Keratinocyte (primary cell): ENCODE measurements around the gene KCNH6. TPM values are rescaled to one million over a fixed set of nuclear protein-coding genes. Genes with fewer than 3 reads are reported as not detected.

Source experiments
- DNase-seq: peaks from one replicate; pipeline ENCODE4 v3.0.0-alpha.2; 2011; ENCODE audit warnings: low read depth, missing footprints, low spot score
- FAIRE-seq: peaks from 2 replicates; lab custom pipeline; 2011; peaks lifted over from hg19 to GRCh38; lab: Jason Lieb, UNC
- H2AFZ ChIP-seq: 2 replicates; pipeline ENCODE4 v1.6.0; 2012; ENCODE audit warnings: low read length, control low read depth, inconsistent platforms; ENCODE audit not compliant: control insufficient read depth
- H3K27ac ChIP-seq: 2 replicates; pipeline ENCODE4 v1.5.1; 2011; ENCODE audit warnings: low read length; ENCODE audit not compliant: control insufficient read depth, insufficient read depth
- H3K27me3 ChIP-seq: 3 replicates; pipeline ENCODE4 v1.6.0; 2011; ENCODE audit warnings: low read length; ENCODE audit not compliant: control insufficient read depth, insufficient read depth; ENCODE audit errors: extremely low read depth
- H3K36me3 ChIP-seq, 2 experiments: 2 replicates in 1 of 2; 3 replicates in 1 of 2; pipeline ENCODE4 v1.5.1; 2011; ENCODE audit warnings: low read length in 2 of 2, mild to moderate bottlenecking in 1 of 2; ENCODE audit not compliant: control insufficient read depth in 2 of 2, insufficient read depth in 2 of 2; ENCODE audit errors: extremely low read depth in 1 of 2
- H3K4me1 ChIP-seq: 3 replicates; pipeline ENCODE4 v1.5.1; 2011; ENCODE audit warnings: low read length; ENCODE audit not compliant: control insufficient read depth, insufficient read depth; ENCODE audit errors: extremely low read depth
- H3K4me2 ChIP-seq: 3 replicates; pipeline ENCODE4 v1.6.0; 2011; ENCODE audit warnings: low read depth, low read length; ENCODE audit not compliant: control insufficient read depth, insufficient read depth; ENCODE audit errors: extremely low read depth
- H3K4me3 ChIP-seq, 3 experiments: fragments of 200-600 bp in 1 of 3; sonication (generic) in 1 of 3; 2 replicates in 2 of 3; 3 replicates in 1 of 3; pipeline ENCODE4 v1.5.1; 2011 to 2016; ENCODE audit warnings: low read length in 3 of 3, mild to moderate bottlenecking in 3 of 3, control low read depth in 2 of 3, inconsistent platforms in 1 of 3, low read depth in 1 of 3, mixed read lengths in 1 of 3, mixed run types in 1 of 3, moderate library complexity in 1 of 3; ENCODE audit not compliant: control insufficient read depth in 2 of 3, insufficient read depth in 2 of 3; ENCODE audit errors: extremely low read depth in 1 of 3
- H3K79me2 ChIP-seq: 2 replicates; pipeline ENCODE4 v1.6.0; 2012; ENCODE audit warnings: low read length; ENCODE audit not compliant: control insufficient read depth, insufficient read depth
- H3K9ac ChIP-seq: 3 replicates; pipeline ENCODE4 v1.6.0; 2011; ENCODE audit warnings: low read length; ENCODE audit not compliant: control insufficient read depth, insufficient read depth; ENCODE audit errors: extremely low read depth
- H3K9me1 ChIP-seq: 3 replicates; pipeline ENCODE4 v1.6.0; 2011; ENCODE audit warnings: low read length; ENCODE audit not compliant: control insufficient read depth, insufficient read depth; ENCODE audit errors: extremely low read depth
- H3K9me3 ChIP-seq: 2 replicates; pipeline ENCODE4 v1.5.1; 2012; ENCODE audit warnings: low read depth, low read length; ENCODE audit not compliant: control insufficient read depth
- H4K20me1 ChIP-seq: 3 replicates; pipeline ENCODE4 v1.6.0; 2011; ENCODE audit warnings: low read length; ENCODE audit not compliant: control insufficient read depth, insufficient read depth; ENCODE audit errors: extremely low read depth
- CTCF ChIP-seq, 3 experiments: IDR thresholded peaks in 1 of 3; conservative IDR thresholded peaks in 1 of 3; optimal IDR thresholded peaks in 1 of 3; 2 replicates in 2 of 3; 3 replicates in 1 of 3; pipeline versions ENCODE3 to v1.5.1; 2011; ENCODE audit warnings: low read length in 3 of 3, mild to moderate bottlenecking in 3 of 3, moderate library complexity in 2 of 3, control low read depth in 1 of 3, inconsistent platforms in 1 of 3; ENCODE audit not compliant: insufficient read depth in 2 of 3; ENCODE audit errors: extremely low read depth in 1 of 3
- EZH2 ChIP-seq: IDR thresholded peaks from one replicate; pipeline ENCODE4 v1.6.1; 2012; ENCODE audit warnings: inconsistent platforms, mild to moderate bottlenecking, low read length, moderate library complexity
- dilution Hi-C: fragments of 300-500 bp; cut with MboI; formaldehyde crosslinking; loops from one replicate; pipeline ENCODE4 v1.7.0; 2020; ENCODE audit warnings: low sequenced_read_pairs; ENCODE audit not compliant: extremely low pct_ligation_motif_present
- polyA plus RNA-seq, 5 experiments: library from polyadenylated mRNA; depleted of rRNA in 3 of 5; stranded (reverse) in 3 of 5; stranded (forward) in 1 of 5; unstranded in 1 of 5; fragments of >200 nt; gene quantifications; 1 replicate in 1 of 5; 2 replicates in 3 of 5; 3 replicates in 1 of 5; pipeline versions ENCODE4 v1.2.1 to v1.2.3, GENCODE V29; 2011 to 2012; ENCODE audit warnings: missing spikeins in 2 of 5, low read depth in 1 of 5, low replicate concordance in 1 of 5

Gene KCNH6
- polyA plus RNA-seq, 1 donor (not counting 4 experiments of a cell fraction or from before 2014, with no cell fraction given), result not detected

DNA sequence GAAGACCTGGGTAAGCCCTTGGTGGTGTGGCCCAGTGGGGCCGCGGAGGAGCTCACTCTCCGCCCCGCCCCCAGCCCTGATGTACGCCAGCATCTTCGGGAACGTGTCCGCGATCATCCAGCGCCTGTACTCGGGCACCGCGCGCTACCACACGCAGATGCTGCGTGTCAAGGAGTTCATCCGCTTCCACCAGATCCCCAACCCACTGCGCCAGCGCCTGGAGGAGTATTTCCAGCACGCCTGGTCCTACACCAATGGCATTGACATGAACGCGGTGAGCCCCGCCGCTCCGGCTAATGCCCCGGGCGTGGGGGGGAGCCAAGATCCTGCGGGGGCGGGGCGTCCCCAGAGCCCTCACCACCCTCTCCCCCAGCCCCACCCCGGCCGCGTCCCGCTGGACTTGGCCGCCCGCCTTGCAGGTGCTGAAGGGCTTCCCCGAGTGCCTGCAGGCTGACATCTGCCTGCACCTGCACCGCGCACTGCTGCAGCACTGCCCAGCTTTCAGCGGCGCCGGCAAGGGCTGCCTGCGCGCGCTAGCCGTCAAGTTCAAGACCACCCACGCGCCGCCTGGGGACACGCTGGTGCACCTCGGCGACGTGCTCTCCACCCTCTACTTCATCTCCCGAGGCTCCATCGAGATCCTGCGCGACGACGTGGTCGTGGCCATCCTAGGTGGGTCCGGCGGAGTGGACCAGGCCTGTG lies 15.0 kb downstream of the KCNH6 start:
- Histone ChIP-seq H2AFZ (no peak overlapping the region), H4K20me1 (peaks cover 4% of the 10 kb centered on the region), H3K9ac (no peak overlapping the region), H3K79me2 (no peaks in the 10 kb centered on the region), H3K36me3 (no peaks in the 10 kb centered on the region), H3K9me3 (no peaks in the 10 kb centered on the region), H3K4me2 (no peak overlapping the region), H3K27me3 (peaks cover 29% of the 10 kb centered on the region), H3K4me1 (no peaks in the 10 kb centered on the region), H3K27ac (no peak overlapping the region), H3K9me1 (no peaks in the 10 kb centered on the region), H3K4me3 (no peak overlapping the region)
- DNase-seq (no peak), FAIRE-seq (no peak)
- TF ChIP-seq CTCF (optimal IDR thresholded peaks at IDR 0.05 in 1 of 3, IDR thresholded peaks at IDR 0.05 in 1 of 3, conservative IDR thresholded peaks at IDR 0.05 in 1 of 3; ENCODE audit: extremely low read depth in 1 of 3, insufficient read depth in 2 of 3, low read length in 3 of 3), result no peak
- peak; percentile 80 for TF ChIP-seq EZH2
- dilution Hi-C loops, result no loop called here

DNA sequence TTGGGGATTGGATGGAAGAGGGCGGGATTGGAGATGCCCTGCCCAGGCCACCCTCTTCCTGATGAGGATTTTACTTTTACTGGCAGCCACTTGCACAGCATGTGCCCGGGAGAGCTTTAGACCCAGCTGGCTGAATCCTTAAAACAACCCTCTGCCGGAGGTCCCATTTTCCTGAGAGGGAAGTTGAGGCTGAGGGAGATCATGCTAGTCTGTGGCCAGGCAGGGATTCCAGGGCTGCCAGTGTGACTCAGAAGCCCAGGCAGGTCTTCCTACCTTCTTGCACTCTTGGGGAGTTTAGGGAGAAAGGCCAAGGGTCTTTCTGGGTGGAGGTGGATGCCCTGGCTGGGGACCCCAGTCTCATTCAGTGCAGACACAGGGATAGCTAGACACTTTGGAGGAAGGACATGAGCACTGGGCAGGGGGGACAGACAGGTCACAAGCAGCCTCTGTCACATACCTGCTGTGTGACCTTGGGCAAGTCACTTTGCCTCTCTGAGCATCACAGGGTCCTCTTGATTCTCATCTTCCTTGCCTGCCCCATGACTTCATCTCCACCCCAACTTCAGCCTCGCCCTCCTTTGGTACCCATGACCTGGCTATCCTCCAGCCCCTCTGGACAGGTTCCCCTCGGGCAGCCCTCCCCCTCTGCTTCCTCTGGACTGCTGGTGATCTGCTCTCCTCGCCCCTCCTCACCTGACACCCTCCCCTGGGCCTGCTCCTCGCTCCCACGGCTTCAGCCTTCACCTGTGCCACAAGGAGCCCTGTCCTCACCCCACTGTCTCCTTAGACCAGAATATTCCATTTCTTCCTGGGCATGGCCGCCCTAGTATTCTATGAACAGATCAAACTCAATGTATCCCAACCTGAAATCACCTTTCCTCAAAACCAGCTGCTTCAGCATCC lies 15.8 kb downstream of the KCNH6 start:
- H3K36me3 ChIP-seq, result no peaks in the 10 kb centered on the region
- no peak overlapping the region for H3K27ac ChIP-seq
- H3K4me2 ChIP-seq, result no peak overlapping the region
- DNase-seq, result no peak
- H4K20me1 ChIP-seq, result peaks cover 4% of the 10 kb centered on the region
- no peak overlapping the region for H3K4me3 ChIP-seq
- peaks cover 28% of the 10 kb centered on the region for H3K27me3 ChIP-seq
- FAIRE-seq, result no peak
- H3K4me1 ChIP-seq, result no peaks in the 10 kb centered on the region
- H3K9me1 ChIP-seq, result no peaks in the 10 kb centered on the region
- H3K9me3 ChIP-seq, result no peaks in the 10 kb centered on the region
- no peak overlapping the region for H3K9ac ChIP-seq
- dilution Hi-C loops, result no loop called here
- H3K79me2 ChIP-seq, result no peaks in the 10 kb centered on the region
- no peak overlapping the region for H2AFZ ChIP-seq
- TF ChIP-seq CTCF (optimal IDR thresholded peaks at IDR 0.05 in 1 of 3, IDR thresholded peaks at IDR 0.05 in 1 of 3, conservative IDR thresholded peaks at IDR 0.05 in 1 of 3; ENCODE audit: extremely low read depth in 1 of 3, insufficient read depth in 2 of 3, low read length in 3 of 3) (no peak), EZH2 (peak; percentile 18)
